ENCODE data around the gene EFCAB8. TPM values are rescaled to one million over a fixed set of nuclear protein-coding genes. Genes with fewer than 3 reads are reported as not detected.

Gene EFCAB8
- total RNA-seq, 1 experiment from 2014 or later: 0.09 TPM

- H2BK120ac ChIP-seq (ENCODE audit: low read depth, low read length, poor library complexity, severe bottlenecking): no peak overlapping the region
- no peaks in the 10 kb centered on the region for H3K79me1 ChIP-seq (ENCODE audit: insufficient read depth, low read depth, low read length, poor library complexity, severe bottlenecking)
- H3K23ac ChIP-seq (ENCODE audit: insufficient read length, low read depth, low read length): no peak overlapping the region
- no peaks in the 10 kb centered on the region for H3K23me2 ChIP-seq (ENCODE audit: insufficient read length, low read depth, low read length, poor library complexity, severe bottlenecking)
- Mint-ChIP-seq H3K27me3 (ENCODE audit: low read depth) (peaks cover 3% of the 10 kb centered on the region), H3K4me1 (peaks cover 3 to 4% of the 10 kb centered on the region in 2 experiments; a peak in 2 of 4 replicates), H3K9me3 (no peaks in the 10 kb centered on the region), H3K27ac (no peak overlapping the region), H3K4me3 (no peak overlapping the region), H3K36me3 (ENCODE audit: insufficient read depth in 1 of 3, low read depth in 3 of 3) (no peaks in the 10 kb centered on the region)
- no peak for TF ChIP-seq CTCF (conservative IDR thresholded peaks at IDR 0.05)
- no peak overlapping the region for H3K56ac ChIP-seq (ENCODE audit: insufficient read length, low read depth, low read length)
- no CpG with 5 or more reads among the region's 5 CpGs for WGBS (ENCODE audit: extremely low coverage, insufficient read length, low lambda C conversion rate)
- no peak overlapping the region for H4K8ac ChIP-seq (replicated peaks; ENCODE audit: insufficient read length, low read depth, low read length)
- no peak overlapping the region for H2BK5ac ChIP-seq (ENCODE audit: insufficient read length, low read length)
- no peak overlapping the region for H3K9ac ChIP-seq (ENCODE audit: extremely low read depth, insufficient read length, low read length)
- no peaks in the 10 kb centered on the region for H4K20me1 ChIP-seq (ENCODE audit: control insufficient read depth, insufficient read depth, insufficient read length)
- H3K79me2 ChIP-seq (ENCODE audit: insufficient read depth, low read length): no peaks in the 10 kb centered on the region
- H2AK5ac ChIP-seq (ENCODE audit: insufficient read length, low read length): no peak overlapping the region
- H4K91ac ChIP-seq (ENCODE audit: insufficient read length, low read depth, low read length): no peak overlapping the region
- H3K9me3 ChIP-seq (ENCODE audit: control insufficient read depth, low read depth, low read length): no peaks in the 10 kb centered on the region
- no peak overlapping the region for H3T11ph ChIP-seq (ENCODE audit: low read length)
- H2AFZ ChIP-seq (ENCODE audit: low read length): no peak overlapping the region
- H3K4me1 ChIP-seq (ENCODE audit: insufficient read depth, low read length): no peaks in the 10 kb centered on the region
- no peak overlapping the region for H4K5ac ChIP-seq (ENCODE audit: insufficient read length, low read depth, low read length)
- H2BK12ac ChIP-seq (ENCODE audit: insufficient read length, low read depth, low read length): no peak overlapping the region
- H3K14ac ChIP-seq (ENCODE audit: insufficient read depth, low read length): no peak overlapping the region
- no peak overlapping the region for H3K18ac ChIP-seq (ENCODE audit: insufficient read length, low read depth, low read length)
- H3K4me2 ChIP-seq (ENCODE audit: insufficient read depth, insufficient read length, low read length): no peak overlapping the region
- H2BK15ac ChIP-seq (ENCODE audit: low read depth, low read length): no peak overlapping the region
- DNase-seq: no peak
- H3K27ac ChIP-seq (ENCODE audit: insufficient read length, low read depth, low read length): no peak overlapping the region
- no peaks in the 10 kb centered on the region for H3K27me3 ChIP-seq (ENCODE audit: insufficient read depth, low read length)
- no peak overlapping the region for H3K4ac ChIP-seq (ENCODE audit: low read depth, low read length)
- H2BK20ac ChIP-seq (ENCODE audit: low read depth, low read length, poor library complexity, severe bottlenecking): no peak overlapping the region
Measured at GRCh38 chr20:32930701-32931100, 72.0 kb downstream of the EFCAB8 start.

Data from H9 (cell line).